ENCODE results near the gene CAPN10.

Gene CAPN10

DNA sequence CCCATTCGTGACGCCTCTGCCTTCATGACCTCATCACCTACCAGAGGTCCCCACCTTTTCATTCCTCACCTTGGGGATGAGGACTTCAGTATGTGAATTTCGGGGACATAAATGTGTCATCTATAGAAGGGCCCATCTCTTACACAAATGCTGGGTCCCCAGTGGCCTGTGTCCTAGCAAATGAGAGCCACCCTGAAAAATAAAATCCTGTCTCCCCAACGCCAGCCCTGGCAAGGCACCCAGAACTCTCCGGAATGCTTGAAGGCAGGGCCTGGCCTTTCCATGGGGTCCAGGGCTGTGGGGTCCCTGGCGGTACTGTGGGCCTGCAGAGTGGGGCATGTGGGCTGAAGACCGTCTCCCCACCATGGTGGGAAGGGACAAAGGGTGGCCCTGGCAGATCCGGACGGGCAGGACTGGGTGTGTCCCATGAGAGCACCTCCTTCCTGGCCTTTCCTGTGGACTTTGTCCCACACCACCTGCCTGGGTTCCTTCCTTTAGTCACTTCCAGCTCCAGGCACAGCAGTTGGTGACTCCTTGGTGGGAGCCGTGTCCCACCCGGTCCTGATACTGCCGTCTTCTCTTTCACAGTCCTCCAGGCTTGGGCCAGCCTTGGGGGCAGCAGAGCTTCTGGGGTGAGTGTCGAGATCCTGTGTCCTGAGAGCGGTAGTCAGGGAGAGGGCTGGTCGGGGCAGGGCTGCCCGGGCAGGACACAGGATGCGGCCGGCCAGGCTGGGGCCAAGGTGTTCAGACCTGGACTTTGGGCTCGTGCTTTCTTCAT lies 18.6 kb downstream of the CAPN10 start:
- no peak overlapping the region for H3K27ac ChIP-seq (replicated peaks)
- no peak for DNase-seq (ENCODE audit: low read depth in 1 of 2, low spot score in 1 of 2)

DNA sequence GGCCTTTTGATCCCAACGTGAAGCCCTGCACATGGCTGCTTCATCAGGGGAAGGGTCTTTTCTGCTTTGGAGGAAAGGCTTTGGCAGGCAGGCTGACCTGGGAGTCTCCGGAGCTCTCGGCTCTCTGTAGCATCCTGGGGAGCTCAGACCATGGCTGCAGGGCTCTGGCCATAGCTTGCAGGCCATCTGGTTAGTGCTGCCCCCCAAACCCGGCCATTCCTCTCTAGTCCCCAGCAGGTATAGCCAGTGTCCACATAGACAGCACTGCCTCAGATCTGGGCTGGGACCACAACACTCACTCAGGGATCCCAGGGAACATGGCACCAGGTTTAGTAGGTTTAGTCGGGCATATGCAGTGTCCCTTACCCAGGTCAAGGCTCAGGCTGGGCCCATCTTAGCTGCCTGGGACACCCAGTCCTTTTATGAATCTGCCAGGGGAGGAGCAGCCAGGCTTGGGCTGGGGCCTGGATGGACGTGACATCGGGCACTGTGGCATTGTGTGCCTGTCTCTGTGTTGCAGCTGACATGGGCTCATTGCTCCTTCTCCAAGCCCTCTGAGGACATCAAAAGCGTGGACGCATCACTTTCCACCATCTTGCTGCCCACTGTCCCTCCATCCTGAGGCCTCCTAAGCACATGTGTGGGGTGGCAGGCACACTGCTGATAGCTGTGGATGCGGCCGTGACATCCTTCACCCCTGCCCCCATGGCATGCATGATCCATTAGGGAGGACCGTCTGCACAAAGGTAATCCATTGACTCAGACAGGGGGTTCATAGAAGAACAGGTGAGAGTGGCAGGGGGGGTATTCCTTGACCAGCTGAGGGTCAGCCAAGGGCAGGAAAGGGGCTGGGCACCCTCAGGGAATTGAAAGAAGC lies 19.6 kb downstream of the CAPN10 start:
- Histone ChIP-seq H3K4me3 (replicated peaks; ENCODE audit: insufficient read depth, low read length) (no peak overlapping the region), H3K27ac (replicated peaks) (no peak overlapping the region), H3K27me3 (ENCODE audit: insufficient read depth, poor library complexity, severe bottlenecking) (no peaks in the 10 kb centered on the region)
- no peak for TF ChIP-seq SPI1 (IDR thresholded peaks at IDR 0.05; ENCODE audit: borderline replicate concordance, low read depth)
- TF ChIP-seq POLR2AphosphoS5 (IDR thresholded peaks at IDR 0.05; ENCODE audit: low read depth), result no peak
- TF ChIP-seq GABPA (IDR thresholded peaks at IDR 0.05; ENCODE audit: low read depth), result no peak
- TF ChIP-seq, protein P1, sequence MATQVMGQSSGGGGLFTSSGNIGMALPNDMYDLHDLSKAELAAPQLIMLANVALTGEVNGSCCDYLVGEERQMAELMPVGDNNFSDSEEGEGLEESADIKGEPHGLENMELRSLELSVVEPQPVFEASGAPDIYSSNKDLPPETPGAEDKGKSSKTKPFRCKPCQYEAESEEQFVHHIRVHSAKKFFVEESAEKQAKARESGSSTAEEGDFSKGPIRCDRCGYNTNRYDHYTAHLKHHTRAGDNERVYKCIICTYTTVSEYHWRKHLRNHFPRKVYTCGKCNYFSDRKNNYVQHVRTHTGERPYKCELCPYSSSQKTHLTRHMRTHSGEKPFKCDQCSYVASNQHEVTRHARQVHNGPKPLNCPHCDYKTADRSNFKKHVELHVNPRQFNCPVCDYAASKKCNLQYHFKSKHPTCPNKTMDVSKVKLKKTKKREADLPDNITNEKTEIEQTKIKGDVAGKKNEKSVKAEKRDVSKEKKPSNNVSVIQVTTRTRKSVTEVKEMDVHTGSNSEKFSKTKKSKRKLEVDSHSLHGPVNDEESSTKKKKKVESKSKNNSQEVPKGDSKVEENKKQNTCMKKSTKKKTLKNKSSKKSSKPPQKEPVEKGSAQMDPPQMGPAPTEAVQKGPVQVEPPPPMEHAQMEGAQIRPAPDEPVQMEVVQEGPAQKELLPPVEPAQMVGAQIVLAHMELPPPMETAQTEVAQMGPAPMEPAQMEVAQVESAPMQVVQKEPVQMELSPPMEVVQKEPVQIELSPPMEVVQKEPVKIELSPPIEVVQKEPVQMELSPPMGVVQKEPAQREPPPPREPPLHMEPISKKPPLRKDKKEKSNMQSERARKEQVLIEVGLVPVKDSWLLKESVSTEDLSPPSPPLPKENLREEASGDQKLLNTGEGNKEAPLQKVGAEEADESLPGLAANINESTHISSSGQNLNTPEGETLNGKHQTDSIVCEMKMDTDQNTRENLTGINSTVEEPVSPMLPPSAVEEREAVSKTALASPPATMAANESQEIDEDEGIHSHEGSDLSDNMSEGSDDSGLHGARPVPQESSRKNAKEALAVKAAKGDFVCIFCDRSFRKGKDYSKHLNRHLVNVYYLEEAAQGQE (IDR thresholded peaks at IDR 0.05; ENCODE audit: insufficient replicate concordance, low read depth), result no peak
- TF ChIP-seq, protein P2, sequence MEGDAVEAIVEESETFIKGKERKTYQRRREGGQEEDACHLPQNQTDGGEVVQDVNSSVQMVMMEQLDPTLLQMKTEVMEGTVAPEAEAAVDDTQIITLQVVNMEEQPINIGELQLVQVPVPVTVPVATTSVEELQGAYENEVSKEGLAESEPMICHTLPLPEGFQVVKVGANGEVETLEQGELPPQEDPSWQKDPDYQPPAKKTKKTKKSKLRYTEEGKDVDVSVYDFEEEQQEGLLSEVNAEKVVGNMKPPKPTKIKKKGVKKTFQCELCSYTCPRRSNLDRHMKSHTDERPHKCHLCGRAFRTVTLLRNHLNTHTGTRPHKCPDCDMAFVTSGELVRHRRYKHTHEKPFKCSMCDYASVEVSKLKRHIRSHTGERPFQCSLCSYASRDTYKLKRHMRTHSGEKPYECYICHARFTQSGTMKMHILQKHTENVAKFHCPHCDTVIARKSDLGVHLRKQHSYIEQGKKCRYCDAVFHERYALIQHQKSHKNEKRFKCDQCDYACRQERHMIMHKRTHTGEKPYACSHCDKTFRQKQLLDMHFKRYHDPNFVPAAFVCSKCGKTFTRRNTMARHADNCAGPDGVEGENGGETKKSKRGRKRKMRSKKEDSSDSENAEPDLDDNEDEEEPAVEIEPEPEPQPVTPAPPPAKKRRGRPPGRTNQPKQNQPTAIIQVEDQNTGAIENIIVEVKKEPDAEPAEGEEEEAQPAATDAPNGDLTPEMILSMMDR (IDR thresholded peaks at IDR 0.05; ENCODE audit: insufficient read depth, low read length), result no peak
- DNase-seq (ENCODE audit: low read depth in 1 of 2, low spot score in 1 of 2), result no peak

More for the DNA sequence above, 18.6 kb downstream of the CAPN10 start:
- no peak overlapping the region for H3K4me3 ChIP-seq (replicated peaks; ENCODE audit: insufficient read depth, low read length)
- no peaks in the 10 kb centered on the region for H3K27me3 ChIP-seq (ENCODE audit: insufficient read depth, poor library complexity, severe bottlenecking)
- TF ChIP-seq, protein P1 (IDR thresholded peaks at IDR 0.05; ENCODE audit: insufficient replicate concordance, low read depth), result no peak
- TF ChIP-seq, protein P2 (IDR thresholded peaks at IDR 0.05; ENCODE audit: insufficient read depth, low read length), result no peak
- no peak for TF ChIP-seq GABPA (IDR thresholded peaks at IDR 0.05; ENCODE audit: low read depth)
- TF ChIP-seq POLR2AphosphoS5 (IDR thresholded peaks at IDR 0.05; ENCODE audit: low read depth), result no peak
- TF ChIP-seq SPI1 (IDR thresholded peaks at IDR 0.05; ENCODE audit: borderline replicate concordance, low read depth), result no peak

DNA sequence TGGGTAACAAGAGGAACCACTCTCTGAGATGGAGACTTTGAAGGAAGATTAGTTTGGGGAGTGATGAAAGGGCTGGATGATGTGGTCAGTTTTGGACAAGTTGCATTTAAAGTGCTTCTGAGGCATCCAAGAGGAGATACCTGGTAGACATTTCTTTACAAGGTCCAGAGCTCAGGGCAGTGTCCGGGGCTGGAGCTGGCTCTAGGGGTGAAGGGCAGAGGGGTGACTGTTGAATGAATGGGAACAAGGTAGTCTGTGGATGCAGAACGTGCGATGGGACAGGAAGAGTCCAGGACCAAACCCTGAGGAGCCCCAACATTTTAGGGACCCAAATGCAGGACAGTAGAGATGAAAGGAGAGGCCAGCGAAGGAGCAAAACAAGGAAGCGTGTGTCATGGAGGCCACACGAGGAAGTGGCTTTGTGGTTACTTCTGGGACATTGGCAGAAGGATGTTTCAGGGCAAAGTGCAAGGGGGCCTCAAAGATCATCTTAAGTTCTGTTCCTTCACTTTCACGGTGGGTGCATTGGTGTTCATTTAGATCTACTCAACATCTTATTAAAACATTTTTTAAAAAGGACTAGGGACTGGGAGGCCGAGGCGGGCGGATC lies 25.2 kb downstream of the CAPN10 start:
- Histone ChIP-seq H3K27me3 (ENCODE audit: insufficient read depth, poor library complexity, severe bottlenecking) (no peaks in the 10 kb centered on the region), H3K27ac (replicated peaks) (peak overlapping the region; percentile 64), H3K4me3 (replicated peaks; ENCODE audit: insufficient read depth, low read length) (no peak overlapping the region)
- peak; percentile 78 for TF ChIP-seq SPI1 (IDR thresholded peaks at IDR 0.05; ENCODE audit: borderline replicate concordance, low read depth)
- TF ChIP-seq, protein P2 (IDR thresholded peaks at IDR 0.05; ENCODE audit: insufficient read depth, low read length), result no peak
- TF ChIP-seq, protein P1 (IDR thresholded peaks at IDR 0.05; ENCODE audit: insufficient replicate concordance, low read depth), result no peak
- TF ChIP-seq GABPA (IDR thresholded peaks at IDR 0.05; ENCODE audit: low read depth), result no peak
- TF ChIP-seq POLR2AphosphoS5 (IDR thresholded peaks at IDR 0.05; ENCODE audit: low read depth), result no peak
- peak in 1 of 2 experiments; percentile 74 for DNase-seq (ENCODE audit: low read depth in 1 of 2, low spot score in 1 of 2)

All from HL-60 (cell line).